ENCODE data around the gene PCDHA9. TPM values are rescaled to one million over a fixed set of nuclear protein-coding genes. Genes with fewer than 3 reads are reported as not detected.

PCDHA9 gene
- total RNA-seq, 3 donors from 2014 or later: not detected

- Mint-ChIP-seq H3K9me3 (peaks cover 38% of the 10 kb centered on the region), H3K4me3 (no peak overlapping the region), H3K4me1 (ENCODE audit: low read depth) (no peaks in the 10 kb centered on the region), H3K27me3 (ENCODE audit: low read depth) (peaks cover 29% of the 10 kb centered on the region), H3K36me3 (ENCODE audit: insufficient read depth) (no peaks in the 10 kb centered on the region)
- DNase-seq (no peak), ATAC-seq (no peak)
Measured at GRCh38 chr5:140883927-140884697, 35.9 kb downstream of the PCDHA9 start.

Other genes with a start within 250 kb of the PCDHA9 start
- under 1 TPM; 0.43 to 0.86 (median 0.50) TPM for gene CD14, start 215.2 kb upstream of the PCDHA9 start, total RNA-seq
- gene TMCO6, start 208.9 kb upstream of the PCDHA9 start, total RNA-seq: 10 to 100 TPM; 16.5 to 20.6 (median 20.0) TPM
- 10 to 100 TPM; 68.6 to 78.2 (median 72.5) TPM for gene NDUFA2, start 200.8 kb upstream of the PCDHA9 start, total RNA-seq
- 100 to 1,000 TPM; 102 to 110 (median 106) TPM for gene IK, start 200.6 kb upstream of the PCDHA9 start, total RNA-seq
- gene WDR55, start 183.5 kb upstream of the PCDHA9 start, total RNA-seq: 10 to 100 TPM; 47.7 to 50.0 (median 49.5) TPM
- 1 to 10 TPM; 3.1 to 5.6 (median 4.5) TPM for gene DND1, start 174.8 kb upstream of the PCDHA9 start, total RNA-seq
- 100 to 1,000 TPM; 125 to 133 (median 131) TPM for gene HARS1, start 157.0 kb upstream of the PCDHA9 start, total RNA-seq
- 10 to 100 TPM; 28.6 to 31.3 (median 29.5) TPM for gene HARS2, start 156.9 kb upstream of the PCDHA9 start, total RNA-seq
- gene ZMAT2, start 147.9 kb upstream of the PCDHA9 start, total RNA-seq: 10 to 100 TPM; 83.2 to 91.9 (median 83.6) TPM
- gene PCDHA1, start 62.2 kb upstream of the PCDHA9 start, total RNA-seq: not detected
- gene PCDHA2, start 53.5 kb upstream of the PCDHA9 start, total RNA-seq: not detected
- gene PCDHA3, start 47.3 kb upstream of the PCDHA9 start, total RNA-seq: not detected
- under 1 TPM in 2 of 3 donors, not detected in 1; 0.08 to 0.14 TPM for gene PCDHA4, start 41.3 kb upstream of the PCDHA9 start, total RNA-seq
- not detected for gene PCDHA5, start 26.8 kb upstream of the PCDHA9 start, total RNA-seq
- gene PCDHA6, start 20.4 kb upstream of the PCDHA9 start, total RNA-seq: not detected
- gene PCDHA7, start 14.1 kb upstream of the PCDHA9 start, total RNA-seq: not detected
- not detected for gene PCDHA8, start 7.2 kb upstream of the PCDHA9 start, total RNA-seq
- gene PCDHA10, start 7.5 kb downstream of the PCDHA9 start, total RNA-seq: not detected
- gene PCDHA11, start 20.6 kb downstream of the PCDHA9 start, total RNA-seq: not detected
- gene PCDHA12, start 26.9 kb downstream of the PCDHA9 start, total RNA-seq: not detected
- gene PCDHA13, start 33.7 kb downstream of the PCDHA9 start, total RNA-seq: not detected
- under 1 TPM in 1 of 3 donors, not detected in 2; 0.05 TPM for gene PCDHAC1, start 77.9 kb downstream of the PCDHA9 start, total RNA-seq
- gene PCDHAC2, start 118.1 kb downstream of the PCDHA9 start, total RNA-seq: not detected
- gene PCDHB1, start 203.0 kb downstream of the PCDHA9 start, total RNA-seq: not detected
- gene PCDHB2, start 246.2 kb downstream of the PCDHA9 start, total RNA-seq: under 1 TPM in 1 of 3 donors, not detected in 2; 0.19 TPM

Data from activated T-cell treated with anti-CD3 and anti-CD28 coated beads, Interleukin-2, amount 50 U/mL, for 4 hours (primary cell).